Natural killer cell (primary cell): ENCODE measurements around the gene KIF11. TPM values are rescaled to one million over a fixed set of nuclear protein-coding genes. Genes with fewer than 3 reads are reported as not detected.

ENCODE experiments used
- ATAC-seq, 3 donors: fragments of 150-1000 bp in 2 of 3; fragments of 200-7000 bp in 1 of 3; cut with Tn5 transposase; 1 replicate in 1 of 3; 2 replicates in 2 of 3; pipeline ENCODE4 v1.10.0; 2021; ENCODE audit warnings: mild to moderate bottlenecking in 2 of 3, moderate library complexity in 2 of 3
- DNase-seq, 2 donors: peaks; one replicate each; pipeline versions ENCODE4 v3.0.0 to v3.0.0-alpha.2; 2013 to 2021; ENCODE audit warnings: mixed read lengths in 1 of 2
- H3K27ac ChIP-seq: one replicate; pipeline ENCODE4 v1.5.1; 2013; ENCODE audit warnings: mild to moderate bottlenecking, low read length
- H3K27me3 ChIP-seq: one replicate; pipeline ENCODE4 v1.6.1; 2013; ENCODE audit warnings: low read length; ENCODE audit not compliant: control insufficient read depth, insufficient read depth
- H3K36me3 ChIP-seq: one replicate; pipeline ENCODE4 v1.6.1; 2013; ENCODE audit warnings: low read length; ENCODE audit not compliant: control insufficient read depth, insufficient read depth
- H3K4me1 ChIP-seq: one replicate; pipeline ENCODE4 v1.6.1; 2013; ENCODE audit warnings: low read length; ENCODE audit not compliant: control insufficient read depth, insufficient read depth
- H3K4me3 ChIP-seq: one replicate; pipeline ENCODE4 v1.5.1; 2013; ENCODE audit warnings: low read length
- H3K9me3 ChIP-seq: one replicate; pipeline ENCODE4 v1.6.1; 2013; ENCODE audit warnings: low read length; ENCODE audit not compliant: control insufficient read depth, insufficient read depth
- H3K27ac Mint-ChIP-seq, 2 donors: one replicate each; pipeline ENCODE4 v1.8.0; 2022; ENCODE audit warnings: mild to moderate bottlenecking in 2 of 2, mixed read lengths in 2 of 2, moderate library complexity in 1 of 2
- H3K27me3 Mint-ChIP-seq, 2 donors: one replicate each; pipeline ENCODE4 v1.8.0; 2022; ENCODE audit warnings: low read depth in 2 of 2, mixed read lengths in 2 of 2
- H3K36me3 Mint-ChIP-seq: one replicate; pipeline ENCODE4 v1.8.0; 2022; ENCODE audit warnings: mixed read lengths
- H3K4me1 Mint-ChIP-seq, 2 donors: one replicate each; pipeline ENCODE4 v1.8.0; 2022; ENCODE audit warnings: mixed read lengths in 2 of 2
- H3K4me3 Mint-ChIP-seq: one replicate; pipeline ENCODE4 v1.8.0; 2022; ENCODE audit warnings: mild to moderate bottlenecking, moderate library complexity, mixed read lengths
- H3K9me3 Mint-ChIP-seq, 2 donors: one replicate each; pipeline ENCODE4 v1.8.0; 2022; ENCODE audit warnings: mixed read lengths in 2 of 2
- CTCF ChIP-seq: fragments of 200-600 bp; IDR thresholded peaks from one replicate; pipeline ENCODE4 v1.8.0; 2022; ENCODE audit warnings: antibody characterized with exemption
- WGBS: methylation state at CpG from one replicate; pipeline ENCODE4 v1.1.7; 2013; ENCODE audit warnings: missing lambda C conversion rate; ENCODE audit not compliant: insufficient coverage; 5-methylcytosine and 5-hydroxymethylcytosine counted together
- intact Hi-C: fragments of 100-400 bp; cut with micrococcal nuclease; formaldehyde crosslinking; loops from one replicate; pipeline ENCODE4 v1.14.2; 2022
- total RNA-seq, 4 donors: library from RNA; stranded (reverse); fragments of 120-200 nt in 1 of 4; gene quantifications; one replicate each; pipeline versions ENCODE4 v1.2.3 to v1.2.4, GENCODE V29; 2013 to 2022

The KIF11 gene
- total RNA-seq, 3 donors from 2014 or later (not counting 1 experiment from before 2014, with no cell fraction given), result 1.3 to 2.4 (median 1.9) TPM

- Histone ChIP-seq H3K27me3 (no peaks in the 10 kb centered on the region), H3K36me3 (no peaks in the 10 kb centered on the region), H3K9me3 (no peaks in the 10 kb centered on the region), H3K27ac (no peak overlapping the region), H3K4me3 (no peak overlapping the region), H3K4me1 (peaks cover 11% of the 10 kb centered on the region)
- no peak overlapping the region for H3K27ac Mint-ChIP-seq
- no peaks in the 10 kb centered on the region for H3K27me3 Mint-ChIP-seq
- intact Hi-C loops, result loop anchor here (5.0 kb wide), 1 partner anchor 121 kb away; no protein-coding TSS in a partner anchor
- ATAC-seq (no peak), DNase-seq (no peak)
- WGBS, result 100% methylated on average over 2 of the region's 2 CpGs
- no peaks in the 10 kb centered on the region for H3K9me3 Mint-ChIP-seq
- H3K4me1 Mint-ChIP-seq, result peaks cover 24 to 38% of the 10 kb centered on the region in 2 donors
- no peaks in the 10 kb centered on the region for H3K36me3 Mint-ChIP-seq
- no peak for TF ChIP-seq CTCF
- no peak overlapping the region for H3K4me3 Mint-ChIP-seq
These were observed 21.3 kb upstream of the KIF11 start for GRCh38 chr10:92571649-92572048.

- 82% methylated on average over 8 of the region's 8 CpGs for WGBS
- DNase-seq (no peak), ATAC-seq (no peak)
- TF ChIP-seq CTCF, result no peak
- Mint-ChIP-seq H3K27ac (peak overlapping the region; percentile 82 to 92), H3K36me3 (no peaks in the 10 kb centered on the region), H3K4me1 (peaks cover 24 to 33% of the 10 kb centered on the region in 2 donors), H3K4me3 (peak overlapping the region; percentile 76), H3K27me3 (no peaks in the 10 kb centered on the region), H3K9me3 (no peaks in the 10 kb centered on the region)
- peak overlapping the region; percentile 98 for H3K4me3 ChIP-seq
- H3K9me3 ChIP-seq, result no peaks in the 10 kb centered on the region
- intact Hi-C loops, result loop anchor here (5.0 kb wide), 1 partner anchor 120 kb away; no protein-coding TSS in a partner anchor
- H3K27ac ChIP-seq, result no peak overlapping the region
- H3K27me3 ChIP-seq, result no peaks in the 10 kb centered on the region
- H3K36me3 ChIP-seq, result no peaks in the 10 kb centered on the region
- peaks cover 11% of the 10 kb centered on the region for H3K4me1 ChIP-seq
These were observed 20.4 kb upstream of the KIF11 start for GRCh38 chr10:92572362-92573090.

- peak overlapping the region; percentile 90 for H3K27ac ChIP-seq
- peaks cover 24 to 33% of the 10 kb centered on the region in 2 donors for H3K4me1 Mint-ChIP-seq
- H3K4me3 ChIP-seq, result peak overlapping the region; percentile 98
- H3K27me3 Mint-ChIP-seq, result no peaks in the 10 kb centered on the region
- H3K36me3 ChIP-seq, result no peaks in the 10 kb centered on the region
- peaks cover 11% of the 10 kb centered on the region for H3K4me1 ChIP-seq
- H3K36me3 Mint-ChIP-seq, result no peaks in the 10 kb centered on the region
- no peaks in the 10 kb centered on the region for H3K27me3 ChIP-seq
- no peaks in the 10 kb centered on the region for H3K9me3 Mint-ChIP-seq
- H3K9me3 ChIP-seq, result no peaks in the 10 kb centered on the region
- ATAC-seq (no peak), DNase-seq (peak in 1 of 2 donors; percentile 63)
- H3K4me3 Mint-ChIP-seq, result peak overlapping the region; percentile 76
- peak overlapping the region; percentile 82 to 92 for H3K27ac Mint-ChIP-seq
- intact Hi-C loops, result loop anchor here (5.0 kb wide), 1 partner anchor 119 kb away; no protein-coding TSS in a partner anchor
- TF ChIP-seq CTCF, result no peak
- WGBS, result 1% methylated on average over 56 of the region's 56 CpGs
These were observed 19.7 kb upstream of the KIF11 start for GRCh38 chr10:92573091-92573797.
